SU-DHL-6 (cell line): ENCODE results near the gene MEF2C.

ENCODE experiments used
- CTCF ChIP-seq: fragments of 200-600 bp; sonication (generic); IDR thresholded peaks from one replicate; pipeline ENCODE4 v1.5.1; 2017; ENCODE audit warnings: antibody characterized with exemption, mild to moderate bottlenecking, low read length, moderate library complexity; ENCODE audit not compliant: insufficient read depth, poor library complexity, severe bottlenecking
- EZH2phosphoT487 ChIP-seq: fragments of 200-600 bp; sonication (generic), shearing (Covaris generic); conservative IDR thresholded peaks from 2 replicates; pipeline ENCODE4 v1.6.1; 2018; ENCODE audit warnings: mild to moderate bottlenecking, antibody characterized with exemption, low read length, moderate library complexity, mixed read lengths

GRCh38 chr5:88758184-88758583 is 124.8 kb downstream of the MEF2C start:
- no peak for TF ChIP-seq CTCF
- TF ChIP-seq EZH2phosphoT487 = no peak
